Measurements from ENCODE around the gene ZBTB45.

GRCh38 chr19:58466089-58466759 is 53.4 kb downstream of the ZBTB45 start:
- TF ChIP-seq, protein P1, sequence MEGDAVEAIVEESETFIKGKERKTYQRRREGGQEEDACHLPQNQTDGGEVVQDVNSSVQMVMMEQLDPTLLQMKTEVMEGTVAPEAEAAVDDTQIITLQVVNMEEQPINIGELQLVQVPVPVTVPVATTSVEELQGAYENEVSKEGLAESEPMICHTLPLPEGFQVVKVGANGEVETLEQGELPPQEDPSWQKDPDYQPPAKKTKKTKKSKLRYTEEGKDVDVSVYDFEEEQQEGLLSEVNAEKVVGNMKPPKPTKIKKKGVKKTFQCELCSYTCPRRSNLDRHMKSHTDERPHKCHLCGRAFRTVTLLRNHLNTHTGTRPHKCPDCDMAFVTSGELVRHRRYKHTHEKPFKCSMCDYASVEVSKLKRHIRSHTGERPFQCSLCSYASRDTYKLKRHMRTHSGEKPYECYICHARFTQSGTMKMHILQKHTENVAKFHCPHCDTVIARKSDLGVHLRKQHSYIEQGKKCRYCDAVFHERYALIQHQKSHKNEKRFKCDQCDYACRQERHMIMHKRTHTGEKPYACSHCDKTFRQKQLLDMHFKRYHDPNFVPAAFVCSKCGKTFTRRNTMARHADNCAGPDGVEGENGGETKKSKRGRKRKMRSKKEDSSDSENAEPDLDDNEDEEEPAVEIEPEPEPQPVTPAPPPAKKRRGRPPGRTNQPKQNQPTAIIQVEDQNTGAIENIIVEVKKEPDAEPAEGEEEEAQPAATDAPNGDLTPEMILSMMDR (IDR thresholded peaks at IDR 0.05 in 2 of 3, conservative IDR thresholded peaks at IDR 0.05 in 1 of 3; ENCODE audit: control insufficient read depth in 2 of 3, extremely low read depth in 1 of 3, insufficient read depth in 1 of 3, low read depth in 3 of 3, low read length in 3 of 3) = no peak
- no peak for TF ChIP-seq BACH1 (IDR thresholded peaks at IDR 0.05; ENCODE audit: borderline replicate concordance)
- no peak for TF ChIP-seq POLR2A (IDR thresholded peaks at IDR 0.05; ENCODE audit: low read depth, low read length)
- TF ChIP-seq EZH2 (IDR thresholded peaks at IDR 0.05; ENCODE audit: borderline replicate concordance, control insufficient read depth, low read depth, low read length) = no peak
- TF ChIP-seq BRCA1 (IDR thresholded peaks at IDR 0.05; ENCODE audit: low read depth, low read length) = no peak
- no peak for TF ChIP-seq EGR1 (IDR thresholded peaks at IDR 0.05; ENCODE audit: borderline replicate concordance in 1 of 2, low read depth in 2 of 2, low read length in 2 of 2)
- no peak for TF ChIP-seq ZSCAN29 (IDR thresholded peaks at IDR 0.05)
- no peak for TF ChIP-seq NFYA (IDR thresholded peaks at IDR 0.05; ENCODE audit: borderline replicate concordance, low read depth, low read length)
- no peak for TF ChIP-seq JUND (IDR thresholded peaks at IDR 0.05; ENCODE audit: low read depth, low read length)
- no peak for TF ChIP-seq SPI1 (IDR thresholded peaks at IDR 0.05; ENCODE audit: borderline replicate concordance, insufficient read depth, low read depth, low read length)
- TF ChIP-seq CEBPB (IDR thresholded peaks at IDR 0.05; ENCODE audit: borderline replicate concordance in 1 of 2, low read depth in 2 of 2, low read length in 2 of 2) = no peak

Data from GM12878 (cell line).